Aorta (tissue), 5 donors: ENCODE results near the gene TIMM10B. TPM values are rescaled to one million over a fixed set of nuclear protein-coding genes. Genes with fewer than 3 reads are reported as not detected.
"Not testable (repeated sequence)": the region's sequence is repeated elsewhere in the genome, so short reads cannot be mapped to it uniquely, and the experiment has no call there.

ENCODE experiments used
- ATAC-seq: fragments of 200-7000 bp; cut with Tn5 transposase; one replicate; pipeline ENCODE4 v1.9.1; 2022; ENCODE audit warnings: moderate library complexity; ENCODE audit not compliant: low FRiP score
- DNase-seq, 2 donors: peaks; one replicate each; pipeline ENCODE4 v3.0.0-alpha.2; 2020
- H3K27ac ChIP-seq, 2 donors: one replicate each; pipeline ENCODE4 v1.5.1; 2013; ENCODE audit warnings: low read length in 2 of 2, mild to moderate bottlenecking in 2 of 2, moderate library complexity in 2 of 2, control low read depth in 1 of 2, inconsistent platforms in 1 of 2, low read depth in 1 of 2
- H3K27me3 ChIP-seq, 2 donors: one replicate each; pipeline ENCODE4 v1.6.1; 2013; ENCODE audit warnings: control low read depth in 1 of 2, low read length in 1 of 2, mild to moderate bottlenecking in 1 of 2, moderate library complexity in 1 of 2; ENCODE audit not compliant: insufficient read depth in 2 of 2, control insufficient read depth in 1 of 2
- H3K36me3 ChIP-seq, 2 donors: one replicate each; pipeline ENCODE4 v1.6.1; 2013; ENCODE audit warnings: control low read depth in 1 of 2, low read length in 1 of 2, mild to moderate bottlenecking in 1 of 2; ENCODE audit not compliant: insufficient read depth in 2 of 2, control insufficient read depth in 1 of 2
- H3K4me1 ChIP-seq, 2 donors: one replicate each; pipeline ENCODE4 v1.6.1; 2013; ENCODE audit warnings: low read length in 2 of 2, control low read depth in 1 of 2, mild to moderate bottlenecking in 1 of 2, moderate library complexity in 1 of 2; ENCODE audit not compliant: insufficient read depth in 2 of 2, control insufficient read depth in 1 of 2
- H3K4me3 ChIP-seq, 2 donors: one replicate each; pipeline ENCODE4 v1.5.1; 2013; ENCODE audit warnings: low read length in 2 of 2, control low read depth in 1 of 2, mild to moderate bottlenecking in 1 of 2
- H3K9me3 ChIP-seq: one replicate; pipeline ENCODE4 v1.6.1; 2013; ENCODE audit warnings: mild to moderate bottlenecking, low read length; ENCODE audit not compliant: control insufficient read depth
- WGBS, 2 donors: extraction: QIAGEN DNeasy Blood & Tissue Kit; methylation state at CpG; one replicate each; pipeline ENCODE4 v1.1.7; 2013; 5-methylcytosine and 5-hydroxymethylcytosine counted together
- intact Hi-C, 2 donors: fragments of 100-400 bp; cut with DNase I; formaldehyde crosslinking; loops; one replicate each; pipeline versions ENCODE4 v1.14.2 to v1.15.0; 2022
- polyA plus RNA-seq, 2 donors: library from polyadenylated mRNA; stranded (reverse); fragments of 200-250 nt; gene quantifications; one replicate each; pipeline ENCODE4 v1.2.3, GENCODE V29; 2013
- total RNA-seq, 2 donors: library from RNA; stranded (reverse); fragmentation: NEBNext Ultra II Directional; extraction: Animal tissue kit (Norgen Biotek cat#: 25700); gene quantifications; one replicate each; pipeline ENCODE4 v1.2.1, GENCODE V29; 2021
- donor health status: healthy with polysubstance abuse.
- donor health status: Bipolar disorder and iron deficiency.
- donor health status: DM: no; HTN: no; CAD: no.
- donor health status: DM: no; HTN: no; CAD: no.
- donor health status: DM: yes; HTN: yes; CAD: no.

The TIMM10B gene
- total and polyA plus RNA-seq, 4 donors: 21.0 to 39.1 (median 34.2) TPM

GRCh38 chr11:6504166-6504565 is 22.9 kb downstream of the TIMM10B start:
- Histone ChIP-seq H3K36me3 (no peaks in the 10 kb centered on the region), H3K4me3 (no peak overlapping the region), H3K4me1 (no peaks in the 10 kb centered on the region), H3K27ac (no peak overlapping the region), H3K27me3 (no peaks in the 10 kb centered on the region), H3K9me3 (no peaks in the 10 kb centered on the region)
- intact Hi-C loops: loop anchor here (2.0 kb wide), 2 partner anchors 121 to 125 kb away; no protein-coding TSS in a partner anchor
- ATAC-seq (no peak), DNase-seq (no peak)
- WGBS, 2 donors: 75 to 78% methylated on average over 3 of the region's 3 CpGs

GRCh38 chr11:6505577-6506240 is 24.4 kb downstream of the TIMM10B start:
- Histone ChIP-seq H3K9me3 (no peaks in the 10 kb centered on the region), H3K4me1 (no peaks in the 10 kb centered on the region), H3K4me3 (no peak overlapping the region), H3K27me3 (no peaks in the 10 kb centered on the region), H3K36me3 (no peaks in the 10 kb centered on the region), H3K27ac (no peak overlapping the region)
- WGBS, 2 donors: 55 to 57% methylated on average over 2 of the region's 2 CpGs
- intact Hi-C loops: loop anchor here (2.0 to 5.0 kb wide), 3 partner anchors 63 to 127 kb away; partner anchors contain the start of gene HPX (in 1 of the 2)
- DNase-seq (no peak), ATAC-seq (no peak)

- no peak overlapping the region for H3K27ac ChIP-seq
- no peaks in the 10 kb centered on the region for H3K27me3 ChIP-seq
- H3K4me1 ChIP-seq: peaks cover 0 to 2% of the 10 kb centered on the region in 2 donors
- H3K36me3 ChIP-seq: peaks cover 2 to 3% of the 10 kb centered on the region in 2 donors
- intact Hi-C loops: loop anchor here in 1 of 2 donors (5.0 kb wide), 1 partner anchor 80 kb away; no protein-coding TSS in a partner anchor
- no peaks in the 10 kb centered on the region for H3K9me3 ChIP-seq
- no peak for DNase-seq
- H3K4me3 ChIP-seq: no peak overlapping the region
- no peak for ATAC-seq
Measured at GRCh38 chr11:6516865-6517264, 35.6 kb downstream of the TIMM10B start.

GRCh38 chr11:6520265-6520664 is 39.0 kb downstream of the TIMM10B start:
- ATAC-seq: no peak
- Histone ChIP-seq H3K36me3 (peaks cover 2 to 3% of the 10 kb centered on the region in 2 donors), H3K27ac (no peak overlapping the region), H3K4me1 (no peaks in the 10 kb centered on the region), H3K4me3 (no peak overlapping the region), H3K27me3 (no peaks in the 10 kb centered on the region), H3K9me3 (no peaks in the 10 kb centered on the region)
- WGBS, 2 donors: 82 to 93% methylated on average over 3 of the region's 3 CpGs
- intact Hi-C loops: no loop called here
- no peak for DNase-seq

- H3K4me1 ChIP-seq, DNase-seq, H3K36me3 ChIP-seq, H3K4me3 ChIP-seq, ATAC-seq, H3K9me3 ChIP-seq, H3K27me3 ChIP-seq, H3K27ac ChIP-seq, intact Hi-C loops: not testable (repeated sequence)
- WGBS, 2 donors: 96 to 97% methylated on average over 3 of the region's 3 CpGs
Measured at GRCh38 chr11:6521946-6522345, 40.6 kb downstream of the TIMM10B start.

- H3K9me3 ChIP-seq: no peaks in the 10 kb centered on the region
- H3K36me3 ChIP-seq: peaks cover 3 to 4% of the 10 kb centered on the region in 2 donors
- intact Hi-C loops: no loop called here
- H3K27ac ChIP-seq: no peak overlapping the region
- H3K4me3 ChIP-seq: no peak overlapping the region
- no peak for DNase-seq
- WGBS, 2 donors: 36 to 55% methylated on average over 1 of the region's 1 CpG
- no peak for ATAC-seq
- H3K4me1 ChIP-seq: no peaks in the 10 kb centered on the region
- no peaks in the 10 kb centered on the region for H3K27me3 ChIP-seq
Measured at GRCh38 chr11:6523253-6523652, 42.0 kb downstream of the TIMM10B start.

GRCh38 chr11:6526411-6527135 is 45.3 kb downstream of the TIMM10B start:
- WGBS, 2 donors: 82 to 87% methylated on average over 3 of the region's 3 CpGs
- no peaks in the 10 kb centered on the region for H3K9me3 ChIP-seq
- no peak overlapping the region for H3K4me3 ChIP-seq
- intact Hi-C loops: no loop called here
- ATAC-seq (no peak), DNase-seq (no peak)
- H3K27me3 ChIP-seq: no peaks in the 10 kb centered on the region
- no peaks in the 10 kb centered on the region for H3K4me1 ChIP-seq
- H3K27ac ChIP-seq: no peak overlapping the region
- peaks cover 0 to 2% of the 10 kb centered on the region in 2 donors for H3K36me3 ChIP-seq

GRCh38 chr11:6529266-6529665 is 48.0 kb downstream of the TIMM10B start:
- Histone ChIP-seq H3K9me3 (no peaks in the 10 kb centered on the region), H3K36me3 (peaks cover 0 to 2% of the 10 kb centered on the region in 2 donors), H3K27me3 (no peaks in the 10 kb centered on the region), H3K4me3 (no peak overlapping the region), H3K4me1 (no peaks in the 10 kb centered on the region), H3K27ac (no peak overlapping the region)
- intact Hi-C loops: no loop called here
- no peak for ATAC-seq
- WGBS, 2 donors: 85 to 89% methylated on average over 2 of the region's 2 CpGs
- DNase-seq: no peak

- ATAC-seq (no peak), DNase-seq (no peak)
- peaks cover 0 to 2% of the 10 kb centered on the region in 2 donors for H3K36me3 ChIP-seq
- no peaks in the 10 kb centered on the region for H3K4me1 ChIP-seq
- WGBS, 2 donors: 92 to 95% methylated on average over 2 of the region's 2 CpGs
- intact Hi-C loops: loop anchor here in 1 of 2 donors (2.0 to 5.0 kb wide), 3 partner anchors 138 to 176 kb away; partner anchors contain the start of gene MRPL17
- H3K4me3 ChIP-seq: no peak overlapping the region
- no peaks in the 10 kb centered on the region for H3K9me3 ChIP-seq
- H3K27me3 ChIP-seq: no peaks in the 10 kb centered on the region
- no peak overlapping the region for H3K27ac ChIP-seq
Measured at GRCh38 chr11:6530848-6531247, 49.5 kb downstream of the TIMM10B start.
